ENCODE data around the gene CCDC50.

GRCh38 chr3:191426311-191426710, 97.1 kb downstream of the CCDC50 start:
- TF ChIP-seq GATA2 (IDR thresholded peaks at IDR 0.05; ENCODE audit: low read depth, low read length) (no peak), GATA3 (IDR thresholded peaks at IDR 0.05; ENCODE audit: low read depth, low read length) (no peak)

Measured in SH-SY5Y (cell line).